GM19099 (cell line): ENCODE data around the gene FSCN2.

Experiments used
- POLR2A ChIP-seq: IDR thresholded peaks from 3 replicates; pipeline ENCODE4 v1.6.1; 2011; ENCODE audit warnings: low read depth; ENCODE audit not compliant: insufficient read length; ENCODE audit errors: extremely low read depth

FSCN2 gene

DNA sequence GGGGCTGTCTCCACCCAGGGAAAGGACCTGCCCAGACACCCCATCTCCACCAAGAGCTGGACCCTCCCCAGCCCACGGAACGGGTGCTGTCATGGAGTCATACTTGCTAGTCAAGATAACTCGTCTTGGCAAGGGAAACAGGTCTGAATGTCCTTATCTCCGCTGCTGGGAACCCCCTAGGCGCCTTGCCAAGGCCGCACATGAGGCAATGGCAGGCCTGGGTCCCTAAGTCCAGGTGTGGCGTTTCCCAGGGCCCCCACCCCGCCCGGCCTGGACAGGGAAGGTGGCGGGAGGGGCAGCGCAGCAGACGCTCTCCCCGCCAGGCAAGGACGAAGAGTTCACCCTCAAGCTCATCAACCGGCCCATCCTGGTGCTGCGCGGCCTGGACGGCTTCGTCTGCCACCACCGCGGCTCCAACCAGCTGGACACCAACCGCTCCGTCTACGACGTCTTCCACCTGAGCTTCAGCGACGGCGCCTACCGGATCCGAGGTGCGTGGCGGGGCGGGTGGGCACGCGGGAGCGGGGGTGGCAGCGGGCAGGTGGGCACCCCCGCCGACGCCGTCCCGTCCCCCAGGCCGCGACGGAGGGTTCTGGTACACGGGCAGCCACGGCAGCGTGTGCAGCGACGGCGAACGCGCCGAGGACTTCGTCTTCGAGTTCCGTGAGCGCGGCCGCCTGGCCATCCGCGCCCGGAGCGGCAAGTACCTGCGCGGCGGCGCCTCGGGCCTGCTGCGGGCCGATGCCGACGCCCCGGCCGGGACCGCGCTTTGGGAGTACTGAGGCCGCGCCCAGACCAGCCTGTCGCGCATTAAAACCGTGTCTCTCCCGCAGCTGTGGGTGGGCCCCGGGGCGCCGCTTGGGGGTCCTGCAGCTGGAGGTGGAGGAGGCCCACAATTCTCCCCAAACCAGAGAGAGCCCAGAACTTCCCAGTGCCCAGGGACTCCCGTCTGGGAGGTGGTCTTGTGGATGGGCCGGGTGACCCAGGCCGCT, 8.4 kb downstream of the FSCN2 start:
- TF ChIP-seq POLR2A: no peak

DNA sequence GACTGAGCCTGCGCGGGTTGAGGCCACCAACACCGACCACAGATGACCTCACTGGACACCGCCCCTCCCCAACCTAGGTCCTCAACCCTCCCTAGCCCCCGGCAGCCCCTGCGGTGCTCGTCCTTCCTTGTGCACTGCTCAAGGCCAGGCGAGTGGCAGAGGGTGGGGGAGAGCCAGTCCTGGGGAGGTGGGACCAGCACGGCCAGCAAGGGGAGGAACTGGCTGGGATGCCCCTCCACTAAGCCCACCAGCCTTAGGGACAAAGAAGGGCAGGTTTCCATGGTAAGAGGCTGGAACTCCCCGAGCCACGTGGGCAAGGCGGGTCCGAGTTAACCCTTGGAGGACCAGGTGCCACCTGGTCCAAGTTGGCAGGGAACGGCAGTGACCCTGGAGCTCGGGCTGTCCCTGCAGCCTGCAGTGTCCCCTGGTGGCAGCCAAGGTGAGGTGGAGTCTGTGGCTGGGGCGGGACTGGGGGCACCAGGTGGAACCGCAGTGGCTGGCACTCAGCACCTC, 9.2 kb downstream of the FSCN2 start:
- no peak for TF ChIP-seq POLR2A

DNA sequence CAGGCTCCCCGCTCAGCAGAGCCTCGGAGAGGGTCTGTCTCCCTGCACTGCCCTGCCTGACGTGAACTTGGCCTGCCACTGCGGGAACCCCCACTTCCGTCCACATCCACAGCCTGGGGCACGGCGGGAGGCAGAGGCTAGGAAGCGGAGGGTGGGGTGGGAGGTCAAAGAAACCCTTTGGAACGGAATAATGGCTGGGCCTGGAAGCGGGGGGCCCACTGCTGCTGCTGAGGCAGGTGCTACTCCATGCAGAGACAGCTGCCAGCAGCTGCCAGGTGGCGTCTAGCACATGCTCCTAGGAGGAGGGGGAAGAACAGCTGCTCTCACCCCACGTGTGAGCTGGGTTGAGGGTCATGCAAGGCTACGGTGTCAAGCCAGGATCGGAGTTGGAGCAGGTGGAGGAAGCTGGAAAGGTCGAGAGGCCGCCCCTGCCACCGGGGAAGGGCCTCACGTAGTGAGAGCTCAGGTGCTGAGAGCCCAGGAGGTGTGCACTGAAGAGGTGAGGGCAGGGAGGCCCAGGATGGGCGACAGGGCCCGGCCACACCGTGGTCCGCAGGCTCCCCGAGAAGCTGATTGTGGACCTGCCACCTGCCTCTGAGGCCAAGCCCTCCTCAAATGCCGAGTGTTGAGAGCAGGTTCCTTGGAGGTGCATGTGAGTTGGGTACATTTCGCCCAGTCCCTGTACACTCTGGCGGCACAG, 9.8 kb downstream of the FSCN2 start:
- no peak for TF ChIP-seq POLR2A

DNA sequence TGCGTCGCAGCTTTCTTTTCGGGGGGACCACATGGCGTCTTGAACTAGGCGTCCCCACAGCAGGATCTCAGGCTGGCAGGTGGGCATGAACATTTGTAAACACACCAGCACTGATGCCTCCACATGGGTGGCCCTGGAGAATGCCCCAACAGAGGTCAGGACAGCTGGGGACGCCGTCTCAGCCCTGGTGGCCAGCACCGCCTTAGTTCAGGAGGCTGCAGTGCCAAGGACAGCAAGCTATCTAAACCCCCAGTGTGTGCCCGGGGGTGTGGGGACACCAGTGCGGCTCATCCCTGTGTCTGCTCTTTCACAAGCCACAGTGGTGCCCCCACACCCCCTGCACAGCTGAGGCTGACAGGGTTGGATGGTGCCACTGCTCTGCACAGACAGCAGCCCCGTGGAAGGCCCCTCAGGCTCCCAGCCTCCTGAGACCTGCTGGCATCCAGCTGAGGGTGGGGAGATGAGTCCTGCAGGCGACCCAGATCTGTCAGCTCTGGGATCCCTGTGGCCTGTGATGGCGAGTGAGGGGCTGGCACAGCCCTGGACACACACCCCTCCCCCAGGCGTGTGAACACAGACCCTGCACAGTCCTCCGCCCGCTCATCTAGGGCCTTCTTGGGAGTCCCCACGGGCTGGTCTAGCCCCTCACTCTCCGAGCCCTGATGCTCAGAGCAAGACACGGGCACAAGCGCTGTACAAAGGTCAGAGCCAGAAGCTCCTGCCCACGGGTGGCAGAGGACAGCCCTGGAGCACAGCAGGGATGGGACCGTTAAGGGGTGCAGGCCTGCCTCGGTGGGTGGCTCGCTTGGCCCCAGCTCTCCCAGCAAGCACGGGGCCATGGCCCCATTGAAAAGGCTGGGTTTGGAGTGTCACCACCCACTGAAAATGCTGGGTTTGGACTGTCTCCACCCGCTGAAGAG, 10.7 kb downstream of the FSCN2 start:
- TF ChIP-seq POLR2A: no peak

DNA sequence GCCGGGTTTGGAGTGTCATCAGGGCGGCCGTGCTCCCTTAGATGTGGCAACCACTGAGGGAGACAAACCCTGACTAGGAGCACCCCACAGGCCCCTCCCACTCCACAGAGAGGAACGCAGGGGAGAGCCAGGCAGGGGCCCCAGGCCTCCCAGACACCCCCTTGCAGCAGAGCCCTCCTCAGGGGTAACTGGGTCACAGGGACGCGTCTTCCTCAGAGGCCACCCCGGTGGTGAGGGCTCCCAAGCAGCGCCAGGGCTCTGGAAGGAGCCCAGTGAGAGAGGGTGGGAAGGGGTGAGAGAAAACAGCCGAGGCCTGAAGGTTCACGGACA, 11.4 kb downstream of the FSCN2 start:
- no peak for TF ChIP-seq POLR2A

DNA sequence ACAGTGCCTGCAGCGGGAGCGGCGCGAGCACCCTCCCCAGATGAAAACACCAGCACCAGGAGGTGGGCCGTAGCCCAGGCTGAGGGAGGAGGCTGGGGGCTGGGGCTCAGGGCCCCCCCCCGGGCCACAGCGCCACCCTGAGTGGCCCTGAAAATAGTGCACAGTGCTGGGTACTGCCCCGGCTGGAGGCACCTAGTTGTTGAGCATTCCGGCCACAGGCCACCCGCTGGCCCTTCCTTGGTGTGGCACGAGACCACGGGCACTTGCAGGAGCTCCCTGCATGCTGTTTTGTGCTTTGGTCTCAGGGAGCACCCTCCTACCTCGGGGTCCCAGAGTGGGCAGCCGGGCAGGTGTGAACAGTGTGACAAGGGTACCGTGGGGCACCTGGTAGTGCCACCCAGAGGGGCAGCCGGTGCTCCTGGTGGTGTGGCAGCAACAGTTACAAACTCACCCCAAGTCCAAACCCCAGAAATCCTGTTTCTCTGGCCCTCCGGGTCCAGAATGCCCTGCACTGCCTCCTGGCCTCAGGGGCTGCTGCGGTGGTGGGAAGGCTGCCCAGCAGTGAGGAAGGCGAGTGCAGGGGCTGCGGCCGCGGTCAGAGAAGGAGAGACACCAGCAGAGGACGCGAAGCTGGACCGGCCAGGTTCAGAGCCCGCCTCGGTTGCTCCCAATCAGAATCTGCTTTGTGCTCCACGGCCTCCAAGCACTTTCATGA, 11.9 kb downstream of the FSCN2 start:
- TF ChIP-seq POLR2A: no peak

DNA sequence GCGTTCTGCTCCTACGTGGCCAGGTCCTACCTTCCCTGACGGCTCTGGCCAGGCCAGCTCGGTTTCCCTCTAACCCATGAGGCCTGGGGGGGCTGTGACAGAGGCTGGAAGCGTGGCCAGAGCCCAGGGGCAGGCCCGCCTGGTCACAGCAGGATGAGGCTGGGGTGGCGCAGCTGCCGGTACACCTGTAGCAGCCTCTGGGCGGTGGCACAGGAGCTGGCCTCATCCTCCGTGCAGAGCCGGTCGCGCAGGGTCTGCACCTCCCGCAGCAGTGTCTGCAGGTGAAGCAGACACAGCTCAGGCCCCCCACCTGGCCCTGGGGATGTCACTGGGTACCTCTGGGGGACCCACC, 12.5 kb downstream of the FSCN2 start:
- no peak for TF ChIP-seq POLR2A

DNA sequence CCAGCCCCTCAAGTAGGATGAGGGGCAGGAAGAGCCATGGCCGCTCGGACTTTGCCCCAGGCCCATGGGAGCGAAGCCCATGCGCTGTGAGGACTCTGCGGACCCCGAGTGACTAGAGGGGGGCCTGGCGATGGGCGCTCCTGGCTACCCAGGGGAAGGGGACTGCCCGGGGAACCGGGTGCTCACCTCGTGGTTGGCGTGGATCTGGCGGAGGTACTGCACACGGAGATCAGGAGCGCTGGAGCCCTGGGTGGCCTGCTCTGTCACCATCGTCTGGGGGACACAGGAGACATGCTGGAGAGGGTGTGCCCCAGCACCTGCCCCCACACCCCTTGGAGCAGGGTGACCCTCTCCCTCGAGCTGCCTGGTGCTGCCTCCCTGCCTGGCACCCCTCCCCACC, 12.9 kb downstream of the FSCN2 start:
- TF ChIP-seq POLR2A: no peak

DNA sequence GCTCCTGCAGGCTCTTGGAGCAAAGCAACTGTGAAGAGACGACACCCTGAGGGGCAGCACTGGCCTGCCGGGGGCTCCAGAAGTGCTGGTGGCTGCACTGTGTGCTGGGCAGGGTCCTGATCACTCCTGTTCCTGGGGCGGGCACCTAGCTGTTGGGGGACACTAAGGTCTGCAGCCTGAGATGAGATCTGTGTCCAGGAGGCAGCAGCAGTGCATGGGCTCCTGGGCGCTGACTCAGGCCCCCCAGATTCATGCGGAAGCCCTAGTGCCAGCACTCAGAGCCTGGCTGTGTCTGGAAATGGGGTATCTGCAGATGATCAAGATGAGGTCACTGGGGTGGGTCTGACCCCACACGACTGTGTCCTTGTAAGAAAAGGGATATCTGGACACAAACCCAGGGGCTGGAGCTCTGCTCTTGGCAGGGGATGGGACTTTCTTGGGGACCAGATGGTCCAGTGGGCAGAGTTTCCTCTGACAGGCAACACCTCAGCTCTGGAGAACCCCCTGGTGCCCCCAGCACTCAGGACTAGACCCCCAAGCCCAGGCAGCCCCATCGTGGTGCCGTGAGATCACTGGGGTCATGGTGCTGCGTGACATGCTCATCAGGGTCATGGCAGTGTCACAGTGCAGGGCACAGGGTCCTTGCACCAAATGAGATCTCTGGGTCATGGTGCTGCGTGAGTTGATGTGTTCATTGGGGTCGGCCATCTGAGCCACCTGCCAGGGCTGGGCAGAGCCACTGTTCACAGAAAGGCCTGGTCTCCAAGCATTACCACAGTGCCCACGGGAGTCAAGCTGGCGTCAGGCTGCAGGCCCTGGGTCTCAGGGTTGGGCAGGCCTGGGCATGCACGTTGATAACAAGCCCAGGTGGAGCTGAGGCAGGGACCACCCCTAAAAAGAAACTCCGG, 14.5 kb downstream of the FSCN2 start:
- no peak for TF ChIP-seq POLR2A

DNA sequence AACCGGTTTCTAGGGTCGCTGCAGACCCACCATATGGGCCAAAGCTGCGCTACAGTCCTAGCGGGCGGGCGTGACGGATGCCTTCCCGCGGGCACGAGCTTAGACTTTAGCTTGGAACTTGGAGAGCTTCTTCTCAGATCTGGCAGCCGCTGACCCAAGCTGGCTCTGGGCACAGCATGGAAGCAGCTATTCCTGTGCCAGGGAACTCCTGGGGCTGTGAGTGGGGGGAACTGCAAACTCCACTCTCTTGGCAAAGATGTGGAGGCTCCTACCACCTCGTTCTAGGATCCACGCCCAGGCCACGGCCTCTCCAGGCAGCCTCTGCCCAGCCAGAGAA, 15.1 kb downstream of the FSCN2 start:
- no peak for TF ChIP-seq POLR2A

DNA sequence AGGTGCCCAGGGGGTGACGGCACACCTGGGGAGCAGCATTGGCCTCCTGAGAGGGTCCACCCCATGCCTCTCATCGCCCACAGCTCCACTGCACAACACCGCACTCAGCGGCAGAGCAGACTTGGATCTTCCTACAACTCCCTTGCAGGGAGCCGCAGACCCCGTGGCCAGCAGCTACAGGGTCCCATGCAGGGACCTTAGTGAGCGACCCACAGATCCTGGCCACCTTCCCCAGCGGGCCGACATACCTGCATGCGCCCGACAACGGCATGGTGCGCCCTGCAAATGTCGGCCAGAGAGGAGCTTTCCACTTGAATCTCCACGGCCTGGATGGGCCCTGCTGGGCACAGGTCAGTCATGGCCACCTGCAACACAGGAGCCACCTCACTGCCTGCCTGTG, 15.6 kb downstream of the FSCN2 start:
- no peak for TF ChIP-seq POLR2A

DNA sequence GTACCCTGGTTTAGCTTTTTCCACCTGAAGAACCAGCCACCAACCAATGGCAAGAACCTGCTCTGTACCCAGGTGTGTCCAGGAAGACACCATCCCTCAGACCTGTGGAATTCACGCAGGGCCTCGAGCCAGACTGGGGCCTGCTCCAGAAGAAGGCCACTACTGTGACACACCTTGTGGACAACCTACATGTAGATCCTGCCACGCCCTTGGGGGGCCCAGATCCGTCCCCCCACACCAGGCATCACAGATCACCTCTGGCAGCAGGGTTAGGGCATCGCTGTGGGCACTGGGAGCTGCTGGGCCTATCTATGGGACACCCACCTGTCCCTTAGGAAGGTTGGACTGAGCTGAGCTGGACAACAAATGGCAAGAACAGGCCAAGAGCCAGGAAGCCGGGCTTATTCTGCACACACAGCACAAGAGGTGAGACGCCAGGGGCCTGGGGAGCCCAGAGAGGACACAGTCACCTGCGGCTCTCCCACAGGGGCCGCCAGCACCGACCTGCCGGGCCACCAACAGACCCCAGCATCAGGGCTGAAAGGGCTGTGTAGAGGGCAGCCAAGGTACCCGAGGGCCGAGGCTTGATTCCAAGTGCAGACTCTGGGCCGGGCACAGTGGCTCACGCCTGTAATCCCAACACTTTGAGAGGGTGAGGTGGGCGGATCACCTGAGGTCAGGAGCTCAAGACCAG, 16.3 kb downstream of the FSCN2 start:
- no peak for TF ChIP-seq POLR2A
